Caco-2 (cell line): Measurements from ENCODE around the gene TPRG1L. TPM values are rescaled to one million over a fixed set of nuclear protein-coding genes. Genes with fewer than 3 reads are reported as not detected.

ENCODE experiments used
- BruUV-seq: library from RNA; stranded (reverse); fragments of 400-500 nt; replicated peaks from 2 replicates; lab custom pipeline; 2021; lab: Mats Ljungman, UMichigan
- CTCF ChIA-PET: fragments of 300-600 bp; sonication (Branson Sonifier 250); formaldehyde crosslinking; loops from one replicate; lab custom pipeline; 2022; ENCODE audit warnings: antibody characterized with exemption; lab: Charles Lee
- POLR2A ChIA-PET: fragments of 300-600 bp; sonication (Branson Sonifier 250); formaldehyde crosslinking; loops from one replicate; lab custom pipeline; 2022; ENCODE audit warnings: antibody characterized with exemption; lab: Charles Lee
- DNase-seq, 2 experiments: peaks; one replicate each; pipeline versions ENCODE4 v3.0.0 to v3.0.0-alpha.2; 2020 to 2022
- H3K27me3 ChIP-seq: replicated peaks from 2 replicates; pipeline ENCODE4 v1.6.0; 2011; ENCODE audit warnings: low read length; ENCODE audit not compliant: control insufficient read depth, insufficient read depth
- H3K36me3 ChIP-seq: 2 replicates; pipeline ENCODE4 v1.5.1; 2011; ENCODE audit warnings: low read length; ENCODE audit not compliant: control insufficient read depth, insufficient read depth
- H3K4me1 ChIP-seq: fragments of 250-450 bp; sonication (Bioruptor Pico); 2 replicates; pipeline ENCODE4 v1.5.1; 2020; ENCODE audit warnings: mild to moderate bottlenecking
- H3K4me3 ChIP-seq: 2 replicates; pipeline ENCODE4 v1.5.1; 2011; ENCODE audit warnings: low read depth, mild to moderate bottlenecking, control low read depth, low read length
- H3K9me3 ChIP-seq: fragments of 250-450 bp; sonication (Bioruptor Pico); 2 replicates; pipeline ENCODE4 v1.5.1; 2020; ENCODE audit warnings: mild to moderate bottlenecking, moderate library complexity
- H3K27ac Mint-ChIP-seq: one replicate; pipeline ENCODE4 v1.8.0; 2022; ENCODE audit warnings: mixed read lengths; ENCODE audit not compliant: unreplicated experiment
- H3K27me3 Mint-ChIP-seq: one replicate; pipeline ENCODE4 v1.8.0; 2022; ENCODE audit warnings: mixed read lengths; ENCODE audit not compliant: insufficient read depth, unreplicated experiment
- H3K36me3 Mint-ChIP-seq: one replicate; pipeline ENCODE4 v1.8.0; 2022; ENCODE audit warnings: mild to moderate bottlenecking, mixed read lengths; ENCODE audit not compliant: insufficient read depth, unreplicated experiment
- H3K4me1 Mint-ChIP-seq: one replicate; pipeline ENCODE4 v1.8.0; 2022; ENCODE audit warnings: low read depth, mixed read lengths; ENCODE audit not compliant: unreplicated experiment
- H3K4me3 Mint-ChIP-seq: one replicate; pipeline ENCODE4 v1.8.0; 2022; ENCODE audit warnings: mild to moderate bottlenecking, moderate library complexity, mixed read lengths; ENCODE audit not compliant: unreplicated experiment
- H3K9me3 Mint-ChIP-seq: one replicate; pipeline ENCODE4 v1.8.0; 2022; ENCODE audit warnings: mixed read lengths; ENCODE audit not compliant: unreplicated experiment
- CTCF ChIP-seq, 2 experiments: fragments of 200-600 bp in 1 of 2; IDR thresholded peaks; 1 replicate in 1 of 2; 2 replicates in 1 of 2; pipeline versions ENCODE4 v1.5.1 to v1.8.0; 2011 to 2022; ENCODE audit warnings: antibody characterized with exemption in 1 of 2, control low read depth in 1 of 2, inconsistent platforms in 1 of 2, low read depth in 1 of 2, low read length in 1 of 2, mild to moderate bottlenecking in 1 of 2, moderate library complexity in 1 of 2; ENCODE audit not compliant: insufficient read depth in 1 of 2, severe bottlenecking in 1 of 2, unreplicated experiment in 1 of 2
- intact Hi-C: fragments of 100-400 bp; cut with micrococcal nuclease; formaldehyde crosslinking; loops from one replicate; pipeline ENCODE4 v1.10.0; 2022; ENCODE audit not compliant: unreplicated experiment
- total RNA-seq: library from RNA; stranded (reverse); gene quantifications from 2 replicates; pipeline ENCODE4 v1.2.3, GENCODE V29; 2022

TPRG1L gene
- total RNA-seq, 1 experiment from 2014 or later, result 43.9 TPM

GRCh38 chr1:3608154-3608553 lies 16.7 kb upstream of the TPRG1L start:
- no peak overlapping the region for H3K4me3 Mint-ChIP-seq
- H3K27me3 Mint-ChIP-seq, result no peaks in the 10 kb centered on the region
- POLR2A ChIA-PET, result no interaction called here
- H3K27me3 ChIP-seq, result no peaks in the 10 kb centered on the region
- H3K36me3 Mint-ChIP-seq, result peaks cover 1% of the 10 kb centered on the region
- peaks cover 2% of the 10 kb centered on the region for H3K4me1 Mint-ChIP-seq
- no TSS peak for BruUV-seq
- CTCF ChIA-PET, result no interaction called here
- H3K9me3 Mint-ChIP-seq, result no peaks in the 10 kb centered on the region
- no peak overlapping the region for H3K4me3 ChIP-seq
- intact Hi-C loops, result no loop called here
- no peak for DNase-seq
- H3K4me1 ChIP-seq, result peaks cover 15% of the 10 kb centered on the region
- TF ChIP-seq CTCF (IDR thresholded peaks at IDR 0.05; ENCODE audit: insufficient read depth in 1 of 2, low read depth in 1 of 2, low read length in 1 of 2, severe bottlenecking in 1 of 2, unreplicated experiment in 1 of 2), result no peak
- H3K27ac Mint-ChIP-seq, result no peak overlapping the region
- no peaks in the 10 kb centered on the region for H3K36me3 ChIP-seq
- H3K9me3 ChIP-seq, result no peaks in the 10 kb centered on the region; the same call in 1 of the 2 replicates

DNA sequence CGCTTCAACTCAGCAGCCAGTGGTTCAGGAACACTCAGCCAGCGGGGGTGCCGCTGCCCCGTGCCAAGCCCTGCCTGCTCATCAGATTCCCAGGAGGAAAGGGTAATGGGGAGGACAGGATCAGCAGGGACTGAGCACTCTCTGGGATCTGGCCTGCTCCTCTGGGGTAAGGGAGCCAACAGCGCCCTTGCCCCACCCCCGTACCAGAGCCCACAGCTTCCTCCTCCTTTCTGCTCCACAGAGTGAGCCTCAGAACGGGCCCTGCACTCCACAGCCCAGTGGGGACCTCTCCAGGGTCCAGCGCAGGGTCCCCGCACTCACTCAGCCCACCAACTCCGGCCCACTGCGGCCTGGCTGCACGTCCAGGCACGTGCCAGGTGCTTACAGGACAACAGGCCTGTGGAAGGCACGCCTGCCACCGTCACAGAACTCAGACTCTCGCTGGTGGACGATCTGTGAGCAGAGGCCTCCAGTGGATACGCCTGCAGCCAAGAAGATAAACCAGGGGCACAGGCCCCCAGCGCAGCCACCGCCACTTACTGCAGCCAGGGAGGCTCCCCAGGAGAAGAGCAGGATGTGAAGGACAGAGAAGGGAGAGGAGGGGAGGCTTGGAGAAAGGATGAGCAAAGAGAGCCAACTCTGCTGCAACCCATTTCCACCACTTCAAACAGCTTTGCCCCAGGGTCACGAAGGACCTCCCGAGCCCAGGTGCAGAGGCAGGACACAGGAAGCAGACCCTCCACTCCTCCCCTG lies 15.6 kb upstream of the TPRG1L start:
- Histone ChIP-seq H3K4me3 (no peak overlapping the region), H3K27me3 (no peaks in the 10 kb centered on the region), H3K9me3 (no peaks in the 10 kb centered on the region; the same call in 1 of the 2 replicates), H3K36me3 (no peaks in the 10 kb centered on the region), H3K4me1 (peaks cover 24% of the 10 kb centered on the region)
- BruUV-seq, result no TSS peak
- POLR2A ChIA-PET, result no interaction called here
- TF ChIP-seq CTCF (IDR thresholded peaks at IDR 0.05; ENCODE audit: insufficient read depth in 1 of 2, low read depth in 1 of 2, low read length in 1 of 2, severe bottlenecking in 1 of 2, unreplicated experiment in 1 of 2), result no peak
- H3K36me3 Mint-ChIP-seq, result peaks cover 5% of the 10 kb centered on the region
- intact Hi-C loops, result no loop called here
- H3K4me1 Mint-ChIP-seq, result peaks cover 11% of the 10 kb centered on the region
- peak overlapping the region; percentile 24 for H3K4me3 Mint-ChIP-seq
- H3K27me3 Mint-ChIP-seq, result no peaks in the 10 kb centered on the region
- no peak overlapping the region for H3K27ac Mint-ChIP-seq
- CTCF ChIA-PET, result no interaction called here
- DNase-seq, result no peak
- no peaks in the 10 kb centered on the region for H3K9me3 Mint-ChIP-seq

DNA sequence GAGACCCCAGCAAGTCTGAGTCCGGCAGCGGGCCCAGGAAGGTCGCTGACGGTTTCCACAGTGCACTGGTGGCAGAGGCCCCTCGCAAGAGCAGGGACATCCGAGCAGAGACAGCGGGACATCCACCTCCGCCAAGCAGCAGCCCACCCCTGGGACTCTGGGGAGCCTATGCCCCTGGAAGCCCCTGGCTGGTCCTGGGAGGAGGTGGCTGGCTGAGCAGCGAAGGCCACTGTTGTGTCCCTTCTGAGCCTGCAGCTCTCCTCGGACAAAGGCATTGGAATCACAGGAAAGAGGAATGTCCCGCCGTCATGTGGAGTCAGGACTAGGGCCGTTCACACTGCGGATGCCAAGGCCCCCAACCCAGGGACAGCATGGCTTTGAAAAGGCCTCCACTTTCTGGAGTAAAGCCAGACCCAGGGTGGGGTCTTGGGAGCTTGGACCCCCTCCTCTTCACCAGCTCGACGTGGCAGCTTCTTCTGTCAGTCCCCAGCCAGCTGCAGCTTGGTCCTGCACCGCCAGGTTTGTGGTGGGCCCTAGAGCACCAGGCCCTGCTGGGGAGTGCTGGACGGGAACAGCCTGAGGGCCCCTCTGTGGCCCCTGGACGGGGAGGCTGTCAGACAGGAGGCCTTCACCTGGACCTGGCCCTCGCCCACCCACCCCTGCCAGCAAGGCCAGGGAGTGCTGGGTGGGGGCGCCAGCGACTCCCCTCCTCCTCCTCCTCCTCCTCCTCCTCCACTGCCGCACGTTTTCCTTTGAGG lies 14.9 kb upstream of the TPRG1L start:
- H3K36me3 Mint-ChIP-seq, result peaks cover 5% of the 10 kb centered on the region
- TF ChIP-seq CTCF (IDR thresholded peaks at IDR 0.05; ENCODE audit: insufficient read depth in 1 of 2, low read depth in 1 of 2, low read length in 1 of 2, severe bottlenecking in 1 of 2, unreplicated experiment in 1 of 2), result no peak
- POLR2A ChIA-PET, result no interaction called here
- H3K27ac Mint-ChIP-seq, result no peak overlapping the region
- CTCF ChIA-PET, result no interaction called here
- Histone ChIP-seq H3K36me3 (no peaks in the 10 kb centered on the region), H3K27me3 (no peaks in the 10 kb centered on the region), H3K4me1 (peaks cover 31% of the 10 kb centered on the region), H3K4me3 (peak overlapping the region; percentile 65), H3K9me3 (no peaks in the 10 kb centered on the region)
- H3K9me3 Mint-ChIP-seq, result no peaks in the 10 kb centered on the region
- no TSS peak for BruUV-seq
- peaks cover 18% of the 10 kb centered on the region for H3K4me1 Mint-ChIP-seq
- H3K4me3 Mint-ChIP-seq, result peak overlapping the region; percentile 74
- DNase-seq, result no peak
- intact Hi-C loops, result no loop called here
- no peaks in the 10 kb centered on the region for H3K27me3 Mint-ChIP-seq
